ENCODE data around the gene RAB8B. TPM values are rescaled to one million over a fixed set of nuclear protein-coding genes. Genes with fewer than 3 reads are reported as not detected.

RAB8B gene
- total RNA-seq, 1 experiment from 2014 or later = 20.9 TPM

DNA sequence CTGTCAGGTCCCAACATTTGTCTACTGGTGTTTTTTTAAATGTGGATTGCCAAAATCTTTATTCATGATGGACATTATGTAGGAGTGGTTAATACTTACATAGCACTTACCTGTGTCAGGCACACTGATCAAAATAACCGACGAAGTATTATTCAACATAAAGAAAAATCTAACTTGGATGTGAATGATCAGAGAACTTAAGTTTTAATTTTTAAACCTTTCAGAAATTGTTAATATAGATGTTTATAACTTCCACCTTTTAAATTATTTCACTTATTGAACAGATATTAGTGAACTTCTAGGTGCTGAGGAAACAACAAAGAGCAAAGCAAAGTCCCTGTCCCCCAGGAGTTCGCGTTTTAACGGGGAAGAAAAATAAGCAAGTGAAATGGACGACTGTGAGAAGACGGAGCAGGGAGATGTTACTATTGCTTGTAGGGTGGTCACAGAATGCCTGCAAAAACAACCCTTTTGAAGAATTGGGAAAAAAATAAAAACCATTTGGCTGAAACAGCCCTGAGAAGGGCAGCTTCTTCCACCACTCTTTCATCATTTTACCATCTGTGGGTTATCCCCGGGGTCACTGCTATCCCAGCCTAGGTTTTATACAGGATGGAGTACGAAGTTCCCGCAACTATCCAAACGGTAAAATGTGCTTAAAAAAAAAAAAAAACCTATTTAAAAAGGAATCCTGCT, 87.1 kb downstream of the RAB8B start:
- intact Hi-C loops (cut with micrococcal nuclease; ENCODE audit: unreplicated experiment) = loop anchor here (1.0 to 2.0 kb wide), 2 partner anchors 88 to 119 kb away; partner anchors contain the start of genes RAB8B and RPS27L
- BruUV-seq (replicated peaks) = TSS peak; percentile 93
- CTCF ChIA-PET = interaction anchor here (0.7 kb wide), 2 partner anchors 88 to 95 kb away, joined by 6 to 7 read pairs; no protein-coding TSS in a partner anchor

DNA sequence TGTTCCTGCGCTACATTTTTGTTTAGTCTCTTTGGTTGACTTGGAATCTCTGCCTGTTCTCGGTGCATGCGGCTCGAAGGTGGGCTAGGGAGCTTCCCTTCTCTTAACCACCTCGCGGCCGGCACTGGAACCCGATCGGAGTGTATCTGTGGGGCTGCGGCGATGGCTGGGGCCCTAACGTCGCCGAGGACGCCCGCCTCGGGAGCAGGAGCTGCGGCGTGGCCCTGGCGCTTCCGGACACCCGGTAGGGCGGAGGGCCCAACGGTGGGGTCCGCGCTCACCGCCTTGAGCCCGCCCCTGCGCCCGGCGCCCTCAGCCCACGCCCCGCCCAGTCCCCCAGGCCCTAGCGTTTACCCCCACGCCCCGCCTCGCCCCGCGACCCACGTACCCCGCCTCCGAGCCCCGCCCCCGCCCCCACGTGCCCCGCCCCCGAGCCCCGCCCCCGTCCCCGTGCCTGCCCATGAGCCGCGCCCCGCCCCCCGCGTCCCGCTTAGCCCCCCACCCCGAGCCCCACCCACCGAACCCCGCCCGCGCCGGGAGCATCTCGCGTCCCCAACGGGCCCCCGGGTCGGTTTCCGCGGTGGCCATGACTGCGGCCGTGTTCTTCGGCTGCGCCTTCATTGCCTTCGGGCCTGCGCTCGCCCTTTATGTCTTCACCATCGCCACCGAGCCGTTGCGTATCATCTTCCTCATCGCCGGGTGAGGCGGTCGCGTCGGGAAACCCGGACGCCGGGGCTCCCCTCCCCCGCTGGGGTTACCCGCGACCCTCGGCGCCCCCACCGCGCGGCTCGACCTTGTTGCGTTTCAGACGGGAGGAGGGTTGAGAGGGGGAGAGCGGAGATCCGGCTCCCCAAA, 87.9 kb downstream of the RAB8B start, which contains the start of gene APH1B:
TSS of gene APH1B (plus strand) at position 568 of the 855 bp plus-strand sequence. CDS start at position 587, 19 bp downstream.
- POLR2A ChIA-PET (ENCODE audit: unreplicated experiment) = interaction anchor here (0.6 kb wide), 2 partner anchors 129 to 449 kb away, joined by 3 to 6 read pairs; no protein-coding TSS in a partner anchor
- Histone ChIP-seq H3K4me1 (replicated peaks; ENCODE audit: insufficient read depth) (peaks cover 16% of the 10 kb centered on the region), H3K4me2 (peak within 1 kb of the TSS; percentile 95), H3K27me3 (ENCODE audit: insufficient read depth, low read depth) (no peaks in the 10 kb centered on the region), H3K79me2 (ENCODE audit: low read depth) (no peaks in the 10 kb centered on the region), H3K4me3 (peak within 1 kb of the TSS; percentile 82), H2AFZ (peak within 1 kb of the TSS; percentile 92), H3K36me3 (ENCODE audit: low read depth) (no peaks in the 10 kb centered on the region), H4K20me1 (ENCODE audit: insufficient read depth) (no peaks in the 10 kb centered on the region), H3K9me2 (ENCODE audit: insufficient read depth) (no peaks in the 10 kb centered on the region), H3K9me3 (ENCODE audit: insufficient read depth, low read depth) (no peaks in the 10 kb centered on the region), H3K27ac (no peak within 1 kb of the TSS), H3F3A (ENCODE audit: insufficient read depth, low read depth) (peaks cover 26% of the 10 kb centered on the region)
- CTCF ChIA-PET = interaction anchor here (0.7 kb wide), 2 partner anchors 89 to 94 kb away, joined by 6 to 7 read pairs; no protein-coding TSS in a partner anchor
- BruUV-seq (replicated peaks) = no TSS peak
- intact Hi-C loops (cut with micrococcal nuclease; ENCODE audit: unreplicated experiment) = loop anchor here (1.0 to 2.0 kb wide), 2 partner anchors 88 to 120 kb away; partner anchors contain the start of genes RAB8B and RPS27L
- peak; percentile 40 to 76 for DNase-seq
- no peak for TF ChIP-seq EZH2 (IDR thresholded peaks at IDR 0.05; ENCODE audit: low read depth)
- TF ChIP-seq, protein P1, sequence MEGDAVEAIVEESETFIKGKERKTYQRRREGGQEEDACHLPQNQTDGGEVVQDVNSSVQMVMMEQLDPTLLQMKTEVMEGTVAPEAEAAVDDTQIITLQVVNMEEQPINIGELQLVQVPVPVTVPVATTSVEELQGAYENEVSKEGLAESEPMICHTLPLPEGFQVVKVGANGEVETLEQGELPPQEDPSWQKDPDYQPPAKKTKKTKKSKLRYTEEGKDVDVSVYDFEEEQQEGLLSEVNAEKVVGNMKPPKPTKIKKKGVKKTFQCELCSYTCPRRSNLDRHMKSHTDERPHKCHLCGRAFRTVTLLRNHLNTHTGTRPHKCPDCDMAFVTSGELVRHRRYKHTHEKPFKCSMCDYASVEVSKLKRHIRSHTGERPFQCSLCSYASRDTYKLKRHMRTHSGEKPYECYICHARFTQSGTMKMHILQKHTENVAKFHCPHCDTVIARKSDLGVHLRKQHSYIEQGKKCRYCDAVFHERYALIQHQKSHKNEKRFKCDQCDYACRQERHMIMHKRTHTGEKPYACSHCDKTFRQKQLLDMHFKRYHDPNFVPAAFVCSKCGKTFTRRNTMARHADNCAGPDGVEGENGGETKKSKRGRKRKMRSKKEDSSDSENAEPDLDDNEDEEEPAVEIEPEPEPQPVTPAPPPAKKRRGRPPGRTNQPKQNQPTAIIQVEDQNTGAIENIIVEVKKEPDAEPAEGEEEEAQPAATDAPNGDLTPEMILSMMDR (conservative IDR thresholded peaks at IDR 0.05) = no peak

More for the DNA sequence above, 87.1 kb downstream of the RAB8B start:
- TF ChIP-seq, protein P1 (conservative IDR thresholded peaks at IDR 0.05) = no peak
- no peak for TF ChIP-seq EZH2 (IDR thresholded peaks at IDR 0.05; ENCODE audit: low read depth)
- Histone ChIP-seq H4K20me1 (ENCODE audit: insufficient read depth) (no peaks in the 10 kb centered on the region), H3K9me2 (ENCODE audit: insufficient read depth) (no peaks in the 10 kb centered on the region), H2AFZ (peak overlapping the region; percentile 92), H3K36me3 (ENCODE audit: low read depth) (no peaks in the 10 kb centered on the region), H3K9me3 (ENCODE audit: insufficient read depth, low read depth) (no peaks in the 10 kb centered on the region), H3K27me3 (ENCODE audit: insufficient read depth, low read depth) (no peaks in the 10 kb centered on the region), H3K4me2 (peak overlapping the region; percentile 95), H3K4me1 (replicated peaks; ENCODE audit: insufficient read depth) (peaks cover 16% of the 10 kb centered on the region), H3F3A (ENCODE audit: insufficient read depth, low read depth) (peaks cover 26% of the 10 kb centered on the region), H3K4me3 (peak overlapping the region; percentile 82), H3K79me2 (ENCODE audit: low read depth) (no peaks in the 10 kb centered on the region), H3K27ac (no peak overlapping the region)
- POLR2A ChIA-PET (ENCODE audit: unreplicated experiment) = interaction anchor here (0.6 kb wide), 1 partner anchor 448 kb away, joined by 6 read pairs; no protein-coding TSS in a partner anchor
- no peak for DNase-seq

DNA sequence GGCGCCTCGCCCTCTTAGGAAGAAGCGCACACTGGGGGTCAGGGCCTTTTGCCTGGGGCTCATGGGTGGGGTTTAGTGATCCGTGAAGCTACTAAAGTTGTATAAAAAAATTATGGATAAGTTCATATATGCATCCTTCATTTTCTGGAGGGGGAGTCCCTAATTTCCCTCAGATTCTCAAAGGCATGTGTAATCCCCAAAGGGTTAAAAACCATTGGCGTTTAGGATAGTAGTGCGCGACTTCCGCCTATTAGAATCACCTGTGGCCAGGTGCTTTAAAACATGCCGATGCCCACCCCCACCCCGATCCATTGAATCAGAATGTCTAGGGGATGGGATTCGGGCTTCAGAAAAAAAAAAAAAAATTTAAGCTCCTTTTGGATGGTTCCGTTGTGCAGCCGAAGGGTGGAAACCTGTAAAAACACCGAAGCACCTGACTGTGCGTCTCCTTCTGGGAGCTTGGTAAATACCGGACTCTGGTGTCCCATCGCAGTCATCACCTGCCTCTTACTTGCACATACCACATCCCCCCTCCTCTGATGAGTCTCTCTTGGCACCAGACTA, 88.6 kb downstream of the RAB8B start:
- Histone ChIP-seq H3K36me3 (ENCODE audit: low read depth) (no peaks in the 10 kb centered on the region), H4K20me1 (ENCODE audit: insufficient read depth) (no peaks in the 10 kb centered on the region), H3K79me2 (ENCODE audit: low read depth) (no peaks in the 10 kb centered on the region), H3K27me3 (ENCODE audit: insufficient read depth, low read depth) (no peaks in the 10 kb centered on the region), H3F3A (ENCODE audit: insufficient read depth, low read depth) (peaks cover 26% of the 10 kb centered on the region), H3K4me3 (peak overlapping the region; percentile 57), H3K27ac (no peak overlapping the region), H3K4me1 (replicated peaks; ENCODE audit: insufficient read depth) (peaks cover 16% of the 10 kb centered on the region), H3K9me3 (ENCODE audit: insufficient read depth, low read depth) (no peaks in the 10 kb centered on the region), H2AFZ (peak overlapping the region; percentile 74; the same call in 1 of the 2 replicates), H3K4me2 (peak overlapping the region; percentile 74), H3K9me2 (ENCODE audit: insufficient read depth) (no peaks in the 10 kb centered on the region)
- ChIA-PET POLR2A (ENCODE audit: unreplicated experiment) (interaction anchor here (0.6 kb wide), 1 partner anchor 106 kb away, joined by 5 read pairs; no protein-coding TSS in a partner anchor), CTCF (no interaction called here)
- TSS peak; percentile 54 for BruUV-seq (replicated peaks)
- TF ChIP-seq, protein P1 (conservative IDR thresholded peaks at IDR 0.05) = no peak
- no peak for TF ChIP-seq EZH2 (IDR thresholded peaks at IDR 0.05; ENCODE audit: low read depth)
- DNase-seq = no peak
- intact Hi-C loops (cut with micrococcal nuclease; ENCODE audit: unreplicated experiment) = loop anchor here (1.0 to 2.0 kb wide), 2 partner anchors 89 to 121 kb away; partner anchors contain the start of genes RAB8B and RPS27L
